HEK293T (cell line): ENCODE results near the gene TGFBR3L.

Experiments used
- CTCF ChIA-PET: fragments of 350-600 bp; formaldehyde crosslinking; extraction: SDS; loops from one replicate; lab custom pipeline; 2021; ENCODE audit warnings: antibody characterized with exemption, inconsistent platforms; lab: Yijun Ruan, JAX
- POLR2A ChIA-PET: fragments of 350-600 bp; formaldehyde crosslinking; extraction: SDS; loops from one replicate; lab custom pipeline; 2020; ENCODE audit warnings: antibody characterized with exemption, inconsistent platforms; lab: Yijun Ruan, JAX
- DNase-seq: peaks from one replicate; pipeline ENCODE4 v3.0.0; 2012; ENCODE audit warnings: mixed read lengths; ENCODE audit errors: extremely low spot score
- ARNT ChIP-seq: fragments of 450-650 bp; IDR thresholded peaks from 2 replicates; pipeline ENCODE4 v1.6.1; 2017; ENCODE audit warnings: mild to moderate bottlenecking
- BHLHE40 ChIP-seq: fragments of 450-650 bp; IDR thresholded peaks from 2 replicates; pipeline ENCODE4 v1.6.1; 2016; ENCODE audit warnings: mild to moderate bottlenecking, moderate library complexity, borderline replicate concordance
- CTBP1 ChIP-seq: fragments of 450-650 bp; IDR thresholded peaks from 2 replicates; pipeline ENCODE4 v1.6.1; 2016; ENCODE audit warnings: borderline replicate concordance
- ELF4 ChIP-seq: fragments of 450-650 bp; IDR thresholded peaks from 2 replicates; pipeline ENCODE4 v1.6.1; 2017; ENCODE audit warnings: antibody characterized with exemption
- FOXA1 ChIP-seq: fragments of 450-650 bp; IDR thresholded peaks from 2 replicates; pipeline ENCODE4 v1.6.1; 2016; ENCODE audit warnings: mild to moderate bottlenecking
- FOXK2 ChIP-seq: fragments of 450-650 bp; IDR thresholded peaks from 2 replicates; pipeline ENCODE4 v1.6.1; 2016; ENCODE audit warnings: mild to moderate bottlenecking
- FOXM1 ChIP-seq: fragments of 450-650 bp; IDR thresholded peaks from 2 replicates; pipeline ENCODE4 v1.6.1; 2017; ENCODE audit warnings: mild to moderate bottlenecking, borderline replicate concordance
- HDGF ChIP-seq: fragments of 450-650 bp; IDR thresholded peaks from 2 replicates; pipeline ENCODE4 v1.6.1; 2017; ENCODE audit warnings: antibody characterized with exemption, borderline replicate concordance
- L3MBTL2 ChIP-seq: fragments of 450-650 bp; conservative IDR thresholded peaks from 2 replicates; pipeline ENCODE4 v1.6.1; 2016; ENCODE audit warnings: mild to moderate bottlenecking
- LEF1 ChIP-seq: fragments of 450-650 bp; IDR thresholded peaks from 2 replicates; pipeline ENCODE4 v1.6.1; 2017; ENCODE audit warnings: mild to moderate bottlenecking, borderline replicate concordance
- NFRKB ChIP-seq: fragments of 450-650 bp; IDR thresholded peaks from 2 replicates; pipeline ENCODE4 v1.6.1; 2016; ENCODE audit warnings: mild to moderate bottlenecking, moderate library complexity
- PKNOX1 ChIP-seq: fragments of 450-650 bp; IDR thresholded peaks from 2 replicates; pipeline ENCODE4 v1.6.1; 2016
- SP1 ChIP-seq: fragments of 450-650 bp; IDR thresholded peaks from 2 replicates; pipeline ENCODE4 v1.6.1; 2017
- SUZ12 ChIP-seq: fragments of 450-650 bp; IDR thresholded peaks from 2 replicates; pipeline ENCODE4 v1.6.1; 2016; ENCODE audit warnings: mild to moderate bottlenecking
- TARDBP ChIP-seq: fragments of 450-650 bp; IDR thresholded peaks from 2 replicates; pipeline ENCODE4 v1.6.1; 2016
- ZNF384 ChIP-seq: fragments of 450-650 bp; IDR thresholded peaks from 2 replicates; pipeline ENCODE4 v1.6.1; 2016

TGFBR3L gene

GRCh38 chr19:7931221-7932061 is 16.8 kb downstream of the TGFBR3L start:
- ChIA-PET POLR2A (interaction anchor here (1.4 kb wide), 1 partner anchor 13 kb away, joined by 7 read pairs; the partner anchor contains the start of gene TIMM44), CTCF (interaction anchor here (0.6 to 3.6 kb wide), 2 partner anchors 13 to 71 kb away, joined by 7 to 29 read pairs; partner anchors contain the start of gene TIMM44)
- TF ChIP-seq CTBP1 = no peak
- TF ChIP-seq FOXA1 = no peak
- TF ChIP-seq L3MBTL2 = no peak
- no peak for TF ChIP-seq HDGF
- no peak for TF ChIP-seq TARDBP
- no peak for TF ChIP-seq SP1
- TF ChIP-seq LEF1 = no peak
- DNase-seq = no peak

GRCh38 chr19:7932276-7932929 is 17.8 kb downstream of the TGFBR3L start:
- DNase-seq = no peak
- ChIA-PET POLR2A (interaction anchor here (1.4 kb wide), 1 partner anchor 12 kb away, joined by 7 read pairs; the partner anchor contains the start of gene TIMM44), CTCF (no interaction called here)
- TF ChIP-seq NFRKB (no peak), HDGF (no peak), SP1 (no peak), L3MBTL2 (no peak), CTBP1 (no peak), LEF1 (no peak), ZNF384 (no peak), FOXA1 (no peak), FOXM1 (no peak), ARNT (no peak), FOXK2 (no peak), ELF4 (no peak), PKNOX1 (no peak), BHLHE40 (no peak), SUZ12 (no peak), TARDBP (no peak)

- TF ChIP-seq NFRKB (no peak), LEF1 (no peak), HDGF (no peak), ARNT (no peak), BHLHE40 (no peak), FOXM1 (no peak), CTBP1 (no peak), SUZ12 (no peak), SP1 (no peak), ELF4 (no peak), L3MBTL2 (no peak), FOXA1 (no peak), PKNOX1 (no peak), FOXK2 (no peak), TARDBP (no peak), ZNF384 (no peak)
- ChIA-PET POLR2A (no interaction called here), CTCF (no interaction called here)
- DNase-seq = no peak
These were observed 18.3 kb downstream of the TGFBR3L start for GRCh38 chr19:7932930-7933300.

GRCh38 chr19:7933411-7933810 is 18.8 kb downstream of the TGFBR3L start:
- TF ChIP-seq ARNT = no peak
- ChIA-PET POLR2A (no interaction called here), CTCF (no interaction called here)
- DNase-seq = no peak

GRCh38 chr19:7933828-7934725 is 19.4 kb downstream of the TGFBR3L start:
- POLR2A ChIA-PET = no interaction called here
- TF ChIP-seq ARNT = no peak

GRCh38 chr19:7934766-7935165 is 20.1 kb downstream of the TGFBR3L start:
- POLR2A ChIA-PET = interaction anchor here (1.3 kb wide), 1 partner anchor 9 kb away, joined by 10 read pairs; the partner anchor contains the start of gene TIMM44
- CTCF ChIA-PET = no interaction called here

More at GRCh38 chr19:7933828-7934725, 19.4 kb downstream of the TGFBR3L start:
- DNase-seq = no peak
- CTCF ChIA-PET = no interaction called here

More at GRCh38 chr19:7934766-7935165, 20.1 kb downstream of the TGFBR3L start:
- no peak for TF ChIP-seq L3MBTL2
- no peak for TF ChIP-seq FOXK2
- no peak for TF ChIP-seq LEF1
- TF ChIP-seq ZNF384 = no peak
- TF ChIP-seq TARDBP = no peak
- TF ChIP-seq PKNOX1 = no peak
- no peak for TF ChIP-seq HDGF
- TF ChIP-seq ARNT = no peak
- no peak for TF ChIP-seq BHLHE40
- no peak for TF ChIP-seq SUZ12
- no peak for TF ChIP-seq SP1
- no peak for TF ChIP-seq FOXM1
- no peak for TF ChIP-seq CTBP1
- TF ChIP-seq NFRKB = no peak
- no peak for TF ChIP-seq FOXA1
- TF ChIP-seq ELF4 = no peak
- DNase-seq = no peak
